GM21447 (cell line): Measurements from ENCODE around the gene SRRT.

ENCODE experiments used
- ATAC-seq: cut with Tn5 transposase; IDR thresholded peaks from one replicate; pipeline ENCODE4 v1.9.1; 2021; ENCODE audit not compliant: unreplicated experiment

SRRT gene

DNA sequence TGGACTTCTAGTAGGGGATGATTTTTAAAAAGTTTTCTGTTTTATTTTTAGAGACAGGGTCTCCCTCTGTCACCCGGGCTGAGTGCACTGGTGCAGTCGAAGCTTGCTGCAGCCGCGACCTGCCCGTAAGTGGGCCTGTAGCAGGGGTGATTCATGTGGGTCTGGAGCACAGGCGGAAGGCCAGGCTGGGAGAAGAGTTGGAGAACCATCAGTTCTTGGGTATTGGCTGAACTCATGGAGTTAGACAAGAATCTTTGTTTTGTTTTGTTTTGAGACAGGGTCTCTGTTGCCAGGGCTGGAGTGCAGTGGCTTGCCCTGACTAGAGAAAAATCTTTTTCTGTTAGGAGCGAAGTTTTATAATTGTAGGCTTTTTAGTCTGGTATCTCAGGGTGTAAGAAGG lies 5.7 kb downstream of the SRRT start:
- ATAC-seq = no peak

DNA sequence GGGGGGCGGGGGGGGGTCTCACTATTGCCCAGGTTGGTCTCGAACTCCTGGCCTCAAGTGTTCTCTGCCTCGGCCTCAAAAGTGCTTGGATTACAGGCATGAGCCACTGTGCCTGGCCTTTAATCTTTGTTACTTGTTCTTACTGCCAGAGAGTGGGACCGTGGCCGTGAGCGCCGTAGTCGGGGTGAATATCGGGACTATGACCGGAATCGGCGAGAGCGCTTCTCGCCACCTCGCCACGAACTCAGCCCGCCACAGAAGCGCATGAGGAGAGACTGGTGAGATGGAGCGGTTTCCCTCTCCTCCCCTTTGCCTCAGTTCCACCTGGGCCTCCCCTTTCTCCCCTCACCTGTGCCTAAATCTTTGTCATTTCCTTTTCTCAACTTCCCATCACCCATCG lies 6.2 kb downstream of the SRRT start:
- ATAC-seq = no peak

GRCh38 chr7:100882201-100882600 lies 7.3 kb downstream of the SRRT start:
- ATAC-seq = no peak

DNA sequence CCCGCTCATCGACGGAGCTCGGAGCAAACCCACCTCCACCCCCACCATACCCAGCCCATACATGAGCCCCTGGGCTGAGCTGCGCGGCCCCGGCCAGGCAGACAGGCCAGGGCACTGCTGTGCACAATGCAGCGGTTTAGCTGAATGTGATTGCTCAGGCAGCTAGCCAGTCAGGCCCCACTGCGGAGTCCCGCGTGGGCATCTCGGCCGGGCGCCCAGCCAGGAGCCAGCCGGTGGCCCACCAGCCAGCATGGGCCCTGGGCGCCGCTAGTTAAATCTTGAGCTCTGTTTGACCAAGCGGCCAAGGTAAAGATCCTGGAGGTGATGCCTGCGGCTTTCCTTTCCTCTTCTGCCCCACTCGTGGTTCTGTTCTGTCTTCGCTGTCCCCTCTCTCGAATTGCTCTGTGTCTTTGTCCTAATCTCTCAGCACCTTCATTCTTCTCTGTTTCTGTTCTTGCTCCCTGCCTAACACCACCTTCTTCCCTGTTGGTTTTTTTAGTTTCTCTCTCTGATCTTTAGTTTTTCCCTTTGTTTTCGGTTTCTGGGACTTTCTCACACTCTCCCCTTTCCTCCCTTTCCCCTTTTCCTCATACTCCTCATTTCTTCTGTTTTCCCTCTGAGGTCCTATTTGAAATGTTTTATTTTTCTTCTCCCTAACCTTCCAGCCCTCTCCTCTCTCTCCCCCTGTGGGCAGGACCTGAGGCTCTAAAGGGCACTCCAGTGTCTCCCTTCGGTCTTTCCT lies 8.1 kb downstream of the SRRT start:
- no peak for ATAC-seq

DNA sequence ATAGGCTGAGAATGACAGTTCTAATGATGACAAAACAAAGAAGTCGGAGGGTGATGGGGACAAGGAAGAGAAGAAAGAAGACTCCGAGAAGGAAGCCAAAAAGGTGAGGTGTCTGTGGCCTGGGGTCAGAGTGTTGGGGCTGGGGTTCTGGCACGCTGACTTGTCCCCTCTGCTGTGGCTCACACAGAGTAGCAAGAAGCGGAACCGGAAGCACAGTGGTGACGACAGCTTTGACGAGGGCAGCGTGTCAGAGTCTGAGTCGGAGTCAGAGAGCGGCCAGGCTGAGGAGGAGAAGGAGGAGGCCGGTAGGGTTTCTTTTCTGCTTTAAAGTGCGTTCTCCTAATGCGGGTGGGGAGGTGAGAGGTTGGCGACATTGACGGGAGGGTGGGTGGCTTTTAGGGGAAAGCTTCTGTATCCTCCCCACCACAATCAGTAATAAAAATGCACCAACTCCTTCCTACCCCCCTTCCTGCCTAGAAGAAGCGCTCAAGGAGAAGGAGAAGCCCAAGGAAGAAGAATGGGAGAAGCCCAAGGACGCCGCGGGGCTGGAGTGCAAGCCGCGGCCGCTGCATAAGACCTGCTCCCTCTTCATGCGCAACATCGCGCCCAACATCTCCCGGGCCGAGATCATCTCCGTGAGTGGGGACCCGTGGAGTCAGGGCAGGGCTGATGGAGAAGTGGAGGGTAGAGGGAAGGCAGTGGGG lies 10.0 kb downstream of the SRRT start:
- no peak for ATAC-seq

- ATAC-seq = no peak
Observed at GRCh38 chr7:100885440-100886141, 10.7 kb downstream of the SRRT start.

DNA sequence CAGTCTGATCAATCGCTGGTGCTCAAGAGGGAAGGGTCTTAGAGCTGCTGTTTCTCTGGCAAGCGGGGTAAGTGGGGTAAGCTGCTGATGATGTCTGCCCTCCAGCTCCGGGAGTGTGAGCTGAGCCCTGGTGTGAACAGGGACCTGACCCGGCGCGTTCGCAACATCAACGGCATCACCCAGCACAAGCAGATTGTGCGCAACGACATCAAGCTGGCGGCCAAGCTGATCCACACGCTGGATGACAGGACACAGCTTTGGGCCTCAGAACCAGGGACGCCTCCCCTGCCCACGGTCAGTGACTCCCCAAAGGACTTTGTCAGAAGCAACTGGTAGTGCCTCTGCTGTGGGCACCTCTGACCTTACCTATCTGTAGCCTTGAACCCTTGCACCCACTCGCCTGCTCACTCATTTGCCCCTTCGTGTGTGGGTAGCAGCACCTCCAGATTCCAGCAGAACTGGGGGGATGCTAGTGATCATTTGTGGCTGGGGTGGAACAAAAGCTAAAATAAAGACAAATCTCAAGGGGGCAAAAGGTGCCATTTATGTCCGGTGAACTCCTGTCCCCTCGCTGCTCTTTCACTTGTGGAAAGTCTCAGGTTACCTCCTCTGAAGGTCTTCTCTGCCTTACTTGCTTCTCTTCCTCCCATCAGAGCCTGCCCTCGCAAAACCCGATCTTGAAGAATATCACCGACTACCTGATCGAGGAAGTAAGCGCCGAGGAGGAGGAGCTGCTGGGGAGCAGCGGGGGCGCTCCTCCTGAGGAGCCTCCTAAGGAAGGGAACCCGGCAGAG lies 11.4 kb downstream of the SRRT start:
- ATAC-seq = no peak

DNA sequence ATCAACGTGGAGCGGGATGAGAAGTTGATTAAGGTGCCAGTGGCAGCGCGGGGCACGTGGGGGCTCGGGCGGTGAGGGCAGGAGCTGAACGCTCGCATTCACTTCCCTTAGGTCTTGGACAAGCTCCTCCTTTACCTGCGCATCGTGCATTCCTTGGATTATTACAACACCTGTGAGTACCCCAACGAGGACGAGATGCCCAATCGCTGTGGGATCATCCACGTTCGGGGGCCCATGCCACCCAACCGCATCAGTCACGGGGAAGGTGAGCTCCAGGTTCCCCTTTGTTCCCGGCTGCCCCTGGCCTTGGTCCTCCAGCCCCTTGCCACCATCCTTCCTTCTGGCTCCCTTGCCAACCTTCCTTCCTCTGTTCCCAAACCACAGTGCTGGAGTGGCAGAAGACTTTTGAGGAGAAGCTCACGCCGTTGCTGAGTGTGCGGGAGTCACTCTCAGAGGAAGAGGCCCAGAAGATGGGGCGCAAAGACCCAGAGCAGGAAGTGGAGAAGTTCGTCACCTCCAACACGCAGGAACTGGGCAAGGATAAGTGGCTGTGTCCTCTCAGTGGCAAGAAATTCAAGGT lies 12.1 kb downstream of the SRRT start:
- no peak for ATAC-seq

GRCh38 chr7:100887516-100888290 lies 12.8 kb downstream of the SRRT start:
- ATAC-seq = peak; percentile 42

DNA sequence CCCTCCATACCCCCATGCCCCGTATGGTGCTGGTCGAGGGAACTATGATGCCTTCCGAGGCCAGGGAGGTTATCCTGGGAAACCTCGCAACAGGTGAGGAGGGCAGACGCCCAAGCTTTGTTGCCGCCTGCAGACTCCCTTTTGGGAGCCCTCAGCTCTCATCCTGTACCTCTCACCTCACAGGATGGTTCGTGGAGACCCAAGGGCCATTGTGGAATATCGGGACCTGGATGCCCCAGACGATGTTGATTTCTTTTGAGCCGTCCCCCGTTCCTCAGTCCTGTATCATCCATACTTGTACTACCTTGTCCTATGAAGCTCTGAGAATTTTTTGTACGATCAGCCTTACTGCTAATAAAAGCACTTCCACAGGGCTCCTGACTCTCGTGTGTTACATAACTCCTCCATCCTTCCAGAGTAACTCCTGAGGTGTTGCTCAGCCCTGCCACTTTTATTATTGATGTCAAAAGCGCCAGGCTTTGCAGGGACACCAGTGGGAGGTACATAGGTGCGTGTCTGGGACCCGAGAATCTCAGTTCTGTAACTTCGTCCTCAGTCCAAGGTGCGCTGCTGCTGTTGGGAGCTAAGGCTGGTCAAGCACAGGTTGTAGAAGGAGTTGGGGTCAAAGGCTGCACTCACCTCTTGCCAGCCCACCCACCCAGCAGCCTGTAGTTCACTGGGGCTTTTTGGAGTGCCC lies 13.5 kb downstream of the SRRT start:
- no peak for ATAC-seq

- ATAC-seq = peak; percentile 25
Observed at GRCh38 chr7:100888988-100889750, 14.3 kb downstream of the SRRT start, which contains the start of gene UFSP1. Gene UFSP1 (minus strand): TSS chr7:100889715. CDS start chr7:100889271, 444 bp downstream.

- no peak for ATAC-seq
Observed at GRCh38 chr7:100890653-100891567, 16.0 kb downstream of the SRRT start.

DNA sequence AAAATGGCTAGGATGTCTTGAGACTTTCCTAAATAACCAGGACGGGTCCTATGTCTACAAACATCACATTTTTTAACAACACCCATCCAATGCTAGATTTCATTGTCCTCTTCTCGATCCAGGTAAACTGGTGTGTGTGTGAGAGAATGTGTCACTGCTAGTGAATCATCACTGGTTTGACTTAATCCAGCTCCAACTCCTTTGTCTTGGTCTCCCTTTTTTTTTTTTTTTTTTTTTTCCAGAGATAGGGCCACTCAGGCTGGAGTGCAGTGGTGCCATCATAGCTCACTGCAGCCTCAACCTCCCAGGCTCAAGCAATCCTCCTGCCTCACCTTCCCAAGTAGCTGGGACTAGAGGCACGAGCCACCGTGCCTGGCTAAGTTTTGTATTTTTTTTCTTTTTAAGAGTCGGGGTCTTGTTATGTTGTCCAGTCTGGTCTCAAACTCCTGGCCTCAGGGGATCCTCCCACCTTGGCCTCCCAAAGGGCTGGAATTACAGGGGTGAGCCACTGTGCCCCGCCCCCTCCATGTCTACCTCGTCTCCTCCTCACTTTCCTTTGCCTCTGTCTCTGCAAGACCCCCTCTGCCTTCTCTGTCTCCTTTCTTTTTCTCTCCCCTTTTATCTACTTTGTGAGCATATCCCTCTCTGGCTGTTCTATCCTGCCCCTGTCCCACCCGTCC lies 16.8 kb downstream of the SRRT start:
- no peak for ATAC-seq

DNA sequence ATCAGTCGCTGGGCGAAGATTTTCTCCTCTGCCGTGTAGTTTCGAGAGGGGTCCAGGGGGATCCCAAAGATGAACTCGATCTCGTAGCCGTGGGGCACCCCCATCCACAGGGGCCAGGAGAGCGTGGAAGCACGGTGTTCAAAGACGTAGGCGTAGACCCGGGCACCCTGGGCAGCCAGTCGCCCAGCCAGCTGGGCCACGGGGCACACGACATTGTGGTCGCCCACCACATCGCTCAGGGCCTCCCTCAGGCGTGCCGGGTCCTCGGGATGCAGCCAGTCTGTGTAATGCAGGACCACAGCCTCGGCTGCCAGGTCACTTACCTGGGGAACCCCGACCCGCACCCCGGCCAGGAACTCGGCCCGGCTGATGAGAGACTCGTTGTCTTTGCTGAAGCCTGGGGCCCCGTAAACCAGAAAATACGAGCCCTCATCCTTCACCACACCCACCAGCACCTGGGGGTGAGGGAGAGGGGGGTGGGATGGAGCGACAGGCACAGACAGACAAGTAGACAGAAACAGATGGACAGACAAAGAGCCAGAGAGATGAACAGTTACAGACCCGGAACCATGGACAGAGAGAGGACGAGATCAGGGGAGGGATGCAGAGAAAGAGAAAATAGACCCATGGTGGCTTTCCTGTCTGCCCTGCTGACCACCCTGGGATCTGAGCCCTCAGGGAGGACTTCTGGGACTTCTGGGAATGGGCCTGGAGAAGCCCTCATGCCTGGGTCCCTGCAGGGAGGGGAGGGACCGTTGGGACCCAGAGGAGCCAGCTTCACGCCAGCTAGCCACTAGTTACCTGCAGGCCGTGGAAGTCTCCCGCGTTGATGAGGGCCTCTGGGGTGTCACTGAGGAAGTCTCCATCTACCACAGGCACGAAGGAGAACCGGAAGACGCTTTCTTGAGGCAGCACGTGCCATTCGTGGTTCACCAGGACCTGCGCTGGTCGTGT lies 17.7 kb downstream of the SRRT start:
- ATAC-seq = no peak

DNA sequence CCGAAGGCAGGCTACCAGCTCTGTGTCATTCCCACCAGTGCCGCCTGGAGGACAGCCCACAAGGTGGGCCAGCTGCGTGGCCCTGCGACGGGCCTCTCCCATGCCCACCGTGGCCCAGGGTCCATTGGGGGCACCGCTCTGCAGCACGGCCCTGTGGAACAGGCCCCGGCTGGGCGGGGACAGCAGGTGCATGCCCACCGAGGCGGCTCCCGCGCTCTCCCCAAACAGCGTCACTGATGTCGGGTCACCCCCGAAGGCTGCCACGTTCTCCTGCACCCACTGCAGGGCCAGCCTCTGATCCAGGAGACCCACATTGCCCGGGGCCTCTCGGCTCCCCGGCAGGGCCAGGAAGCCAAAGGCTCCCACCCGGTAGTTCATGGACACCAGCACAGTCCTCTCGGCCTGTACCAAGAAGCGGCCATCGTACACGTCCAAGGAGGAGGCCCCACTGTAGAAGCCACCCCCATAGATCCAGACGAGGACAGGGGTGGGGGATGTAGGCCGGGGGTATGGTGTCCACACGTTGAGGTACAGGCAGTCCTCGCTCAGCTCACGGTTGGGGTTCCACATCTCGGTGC lies 18.5 kb downstream of the SRRT start:
- no peak for ATAC-seq
